NCI-H1694 treated with DMSO at 0.1 percent for 48 hours (cell line): ENCODE results near the gene DTX1.

Source experiments
- DNase-seq: peaks from one replicate; lab custom pipeline; 2025; lab: John Stamatoyannopoulos, UW

The DTX1 gene

GRCh38 chr12:113071135-113072112 lies 14.9 kb downstream of the DTX1 start:
- no peak for DNase-seq

- no peak for DNase-seq
Observed at GRCh38 chr12:113072136-113072535, 15.6 kb downstream of the DTX1 start.

DNA sequence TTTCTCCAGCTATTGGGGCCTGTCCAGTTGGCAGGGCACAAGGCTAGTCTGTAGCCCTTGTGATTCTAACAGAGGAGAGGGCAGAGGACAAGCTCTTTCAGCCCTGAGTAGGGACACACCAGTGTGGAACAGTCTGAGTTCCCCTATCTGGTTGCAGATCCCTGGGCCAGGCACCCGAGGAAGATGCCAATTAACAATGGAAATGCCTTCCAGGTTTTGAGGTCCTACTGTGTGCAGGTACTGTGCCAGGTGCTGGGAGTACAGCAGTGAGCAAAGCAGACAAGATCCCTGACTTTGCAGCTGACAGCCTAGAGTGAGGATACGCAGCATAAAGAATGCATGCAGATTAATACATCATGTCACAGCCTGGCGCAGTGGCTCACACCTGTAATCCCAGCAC lies 17.1 kb downstream of the DTX1 start:
- DNase-seq = no peak

GRCh38 chr12:113075137-113075683 lies 18.7 kb downstream of the DTX1 start:
- no peak for DNase-seq

DNA sequence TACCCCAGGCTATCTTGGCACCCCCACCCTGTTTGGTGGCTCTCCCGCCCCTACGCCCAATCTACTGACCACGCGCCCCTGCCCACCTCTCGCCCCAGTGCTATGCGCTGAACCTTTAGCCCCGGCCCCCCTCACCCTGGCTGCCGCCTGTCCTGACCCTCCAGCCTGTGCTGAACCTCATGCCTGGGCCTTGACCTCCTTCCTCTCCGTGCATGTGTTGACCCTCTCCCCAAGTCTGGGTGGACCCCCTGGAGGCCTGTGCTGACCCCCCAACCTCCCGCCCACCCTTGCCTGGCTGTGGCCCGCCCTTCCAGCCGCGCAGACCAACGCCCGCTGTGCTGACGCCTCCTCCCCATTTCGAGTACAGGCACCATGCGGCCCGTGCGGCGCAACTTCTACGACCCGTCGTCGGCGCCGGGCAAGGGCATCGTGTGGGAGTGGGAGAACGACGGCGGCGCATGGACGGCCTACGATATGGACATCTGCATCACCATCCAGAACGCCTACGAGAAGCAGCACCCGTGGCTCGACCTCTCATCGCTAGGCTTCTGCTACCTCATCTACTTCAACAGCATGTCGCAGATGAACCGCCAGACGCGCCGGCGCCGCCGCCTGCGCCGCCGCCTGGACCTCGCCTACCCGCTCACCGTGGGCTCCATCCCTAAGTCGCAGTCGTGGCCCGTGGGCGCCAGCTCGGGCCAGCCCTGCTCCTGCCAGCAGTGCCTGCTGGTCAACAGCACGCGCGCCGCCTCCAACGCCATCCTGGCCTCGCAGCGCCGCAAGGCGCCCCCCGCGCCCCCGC lies 20.7 kb downstream of the DTX1 start:
- no peak for DNase-seq

- no peak for DNase-seq
Observed at GRCh38 chr12:113077859-113078255, 21.3 kb downstream of the DTX1 start.

DNA sequence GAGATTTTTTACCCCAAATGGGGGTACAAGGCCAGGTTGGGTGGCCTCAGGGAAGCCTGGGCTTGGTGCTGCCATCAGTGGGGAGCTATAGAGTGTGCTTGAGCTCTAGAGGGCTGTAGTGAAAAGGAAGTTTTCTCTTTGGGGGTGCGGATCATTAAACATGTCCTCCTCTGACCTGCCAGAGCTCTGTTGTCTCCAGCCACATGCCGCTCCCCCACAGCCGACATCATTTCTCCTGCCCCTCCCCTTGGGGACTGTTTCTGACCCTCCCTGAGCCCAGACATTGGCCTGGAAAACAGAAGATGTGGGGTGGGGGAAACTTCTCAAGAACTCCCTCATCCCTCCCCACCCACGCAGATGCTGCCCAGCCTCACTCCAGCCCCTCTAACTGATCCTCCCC lies 25.3 kb downstream of the DTX1 start:
- DNase-seq = no peak

DNA sequence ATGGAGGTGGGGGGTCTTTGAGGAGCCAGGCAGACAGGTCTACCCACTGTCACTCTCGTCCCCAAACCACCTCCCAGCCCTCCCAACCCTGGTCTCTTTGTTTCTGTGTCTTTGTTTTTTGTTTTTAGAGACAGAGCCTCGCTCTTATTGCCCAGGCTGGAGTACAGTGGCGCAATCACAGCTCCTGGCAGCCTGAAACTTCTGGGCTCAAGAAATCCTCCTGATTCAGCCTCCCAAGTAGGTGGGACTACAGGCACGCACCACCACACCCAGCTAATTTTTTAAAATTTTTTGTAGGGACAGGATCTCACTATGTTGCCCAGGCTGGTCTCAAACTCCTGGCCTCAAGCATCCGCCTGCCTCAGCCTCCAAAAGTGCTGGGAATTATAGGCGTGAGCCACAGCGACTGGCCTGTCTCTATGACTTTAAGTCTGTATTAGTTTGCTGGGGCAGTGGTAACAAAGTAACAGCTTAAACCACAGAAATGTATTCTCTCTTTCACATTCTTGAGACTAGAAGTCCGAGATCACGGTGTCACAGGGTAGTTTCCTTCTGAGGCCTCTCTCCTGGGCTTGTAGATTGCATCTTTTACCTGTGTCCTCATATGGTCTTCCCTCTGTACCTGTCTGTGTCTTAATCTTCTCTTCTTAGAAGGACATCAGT lies 26.1 kb downstream of the DTX1 start:
- DNase-seq = no peak

DNA sequence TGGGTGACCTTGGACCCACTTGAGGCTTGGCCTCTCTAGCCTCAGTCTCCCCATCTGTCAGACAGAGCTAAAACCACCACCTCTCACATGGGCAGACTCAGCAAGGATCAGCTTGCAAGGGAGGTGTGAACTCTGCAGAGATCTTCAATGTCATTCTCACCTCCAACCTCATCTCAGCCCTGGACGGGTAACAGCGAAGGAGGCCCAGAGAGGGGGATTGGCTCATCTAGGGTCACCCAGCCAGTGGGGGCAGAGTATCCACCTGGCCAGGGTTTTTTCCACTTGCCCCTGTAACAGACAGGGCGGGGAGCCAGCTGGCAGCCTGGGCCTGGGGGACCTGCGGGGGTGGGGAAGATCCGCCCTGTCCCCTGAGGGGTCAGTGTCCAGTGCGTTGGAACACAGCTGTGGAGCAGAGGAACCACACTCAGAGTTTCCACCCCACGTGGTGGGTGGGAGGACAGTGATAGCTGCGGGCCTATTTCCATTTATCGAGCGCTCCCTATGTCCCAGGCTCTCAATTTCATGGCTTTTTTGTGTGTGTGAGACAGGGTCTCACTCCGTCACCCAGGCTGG lies 27.4 kb downstream of the DTX1 start:
- DNase-seq = no peak

DNA sequence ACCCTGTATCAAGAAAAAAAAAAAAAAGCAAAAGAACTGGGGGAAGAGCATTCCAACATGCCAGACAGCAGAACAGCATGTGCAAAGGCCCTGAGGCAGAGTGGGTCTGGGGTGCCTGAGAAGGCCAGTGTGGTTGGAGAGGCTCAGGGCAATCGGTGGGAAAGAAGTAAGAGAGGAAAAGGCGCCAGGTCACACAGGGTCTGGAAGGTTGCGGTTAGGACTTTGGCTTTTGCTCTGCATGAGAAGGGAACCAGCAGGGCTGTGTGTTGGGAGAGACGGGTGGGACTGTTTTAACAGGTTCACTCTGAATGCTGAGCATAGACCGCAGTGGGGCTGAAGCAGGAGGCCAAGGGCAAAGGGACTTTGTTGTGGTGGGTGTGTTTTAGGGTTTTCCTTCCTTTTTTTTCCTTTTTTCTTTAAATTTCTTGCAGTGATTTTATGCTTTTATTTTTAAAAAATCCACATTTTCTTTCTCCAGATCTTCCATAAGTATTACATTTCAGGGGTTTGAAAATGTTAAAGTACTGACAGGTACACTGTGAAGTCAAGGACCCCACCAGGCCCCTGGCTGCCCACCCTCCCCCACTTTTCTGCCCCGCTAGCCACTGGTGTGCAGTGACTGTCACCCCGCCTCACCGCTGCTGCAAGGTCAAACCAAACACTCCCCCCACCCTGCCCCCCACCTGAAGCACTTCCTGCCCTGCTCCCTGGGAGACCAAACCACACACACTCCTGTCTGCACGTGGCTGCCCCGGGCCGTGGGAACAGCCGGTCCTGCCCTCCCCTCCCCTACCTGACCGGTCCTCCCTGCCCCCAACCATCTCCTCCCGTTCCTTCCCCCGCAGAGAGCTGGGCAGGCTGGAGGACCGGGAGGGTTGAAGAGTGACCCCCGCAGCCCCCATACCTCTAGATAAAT lies 30.0 kb downstream of the DTX1 start:
- no peak for DNase-seq

GRCh38 chr12:113087193-113087592 lies 30.7 kb downstream of the DTX1 start:
- DNase-seq = no peak

DNA sequence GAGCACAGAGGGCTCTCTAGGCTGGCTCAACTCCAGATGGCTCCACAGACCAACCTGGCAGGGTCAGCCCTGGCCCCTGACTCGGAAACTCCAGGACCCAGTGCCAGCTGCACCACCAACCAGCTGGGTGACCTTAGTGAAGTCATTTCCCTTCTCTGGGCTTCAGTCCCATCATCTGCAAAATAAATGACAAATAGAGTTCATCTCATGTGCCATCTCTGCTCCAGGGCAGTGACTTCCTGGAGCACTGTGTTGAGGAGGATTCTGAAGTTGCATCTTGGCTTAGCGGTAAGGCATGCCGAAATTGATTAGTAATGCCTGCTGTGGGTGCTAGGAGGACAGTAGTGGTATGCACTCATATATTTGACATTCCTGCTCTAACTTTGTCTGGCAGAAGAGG lies 31.5 kb downstream of the DTX1 start:
- no peak for DNase-seq

DNA sequence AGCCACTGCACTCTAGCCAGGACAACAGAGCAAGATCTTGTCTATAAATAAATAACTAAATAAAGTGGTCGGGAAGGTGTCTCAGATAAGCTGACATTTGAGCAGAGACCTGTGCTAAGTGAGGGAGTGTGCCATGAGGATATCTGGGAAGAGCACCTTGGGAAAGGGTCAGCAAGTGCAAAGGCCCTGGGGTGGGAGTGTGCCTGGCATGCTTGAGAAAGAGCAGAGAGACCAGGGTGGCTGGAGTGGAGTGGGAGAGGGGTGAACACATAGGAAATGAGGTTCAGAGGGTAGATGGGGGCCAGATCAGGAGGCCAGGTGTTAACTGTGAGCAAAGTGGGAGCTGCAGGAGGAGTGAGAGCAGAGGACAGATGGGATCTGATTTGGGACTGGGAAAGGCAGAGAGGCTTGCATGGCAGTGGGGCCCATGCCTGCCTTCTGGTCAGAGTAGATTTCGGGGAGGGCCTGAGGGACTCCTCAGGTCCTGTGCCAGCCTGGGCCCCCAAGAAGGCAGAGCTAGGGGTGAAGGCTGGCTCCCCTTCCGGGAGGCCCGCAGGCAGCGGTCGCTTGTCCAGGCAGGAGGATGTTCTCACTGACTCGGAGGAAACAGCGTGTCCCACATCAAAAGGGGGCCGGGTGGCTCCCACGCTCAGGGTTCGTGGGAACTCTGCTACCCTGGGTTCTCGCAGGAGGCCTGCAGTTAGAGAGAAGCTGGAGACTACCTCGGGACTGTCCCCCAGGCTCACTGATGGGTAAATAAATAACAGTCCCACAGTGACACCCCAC lies 32.6 kb downstream of the DTX1 start:
- no peak for DNase-seq

DNA sequence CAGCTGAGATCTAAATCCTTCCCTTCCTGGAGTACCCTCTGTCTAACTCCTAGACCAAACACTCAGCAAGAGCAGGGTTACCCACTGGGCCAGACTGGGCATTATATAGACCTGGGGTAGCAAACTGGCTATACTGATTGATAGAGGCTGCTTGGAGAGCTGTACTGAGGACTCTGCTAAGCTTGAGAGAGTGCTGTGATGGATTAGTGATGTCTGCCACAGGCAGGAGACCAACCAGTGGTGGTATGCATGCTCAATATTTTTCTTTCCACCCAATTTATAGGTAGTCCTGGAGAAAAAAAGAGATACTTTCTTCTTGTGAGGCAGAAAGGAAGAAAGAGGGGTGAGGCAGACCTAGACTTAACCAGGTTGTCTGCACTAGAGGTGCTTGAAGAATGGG lies 33.3 kb downstream of the DTX1 start:
- DNase-seq = no peak

GRCh38 chr12:113090740-113091139 lies 34.2 kb downstream of the DTX1 start:
- DNase-seq = no peak

DNA sequence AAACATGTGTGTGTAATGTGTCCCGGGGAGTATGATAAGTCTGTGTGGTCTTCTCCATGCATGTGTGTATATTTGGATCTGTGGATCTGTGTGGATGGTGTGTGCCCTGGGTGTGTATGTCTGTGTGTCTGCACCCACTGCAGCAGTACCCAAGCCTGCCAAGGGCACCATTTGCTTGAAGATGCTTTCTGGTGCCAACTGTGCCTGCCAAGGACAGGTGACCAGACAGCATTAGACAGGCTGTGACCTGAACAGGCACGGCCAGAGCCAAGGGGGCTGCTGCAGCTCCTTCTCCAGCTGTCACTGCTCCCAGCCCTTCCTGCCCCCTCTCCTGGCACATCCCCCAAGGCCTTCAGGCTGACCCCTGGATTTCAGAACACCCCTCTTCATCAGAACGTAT lies 35.0 kb downstream of the DTX1 start:
- DNase-seq = no peak

DNA sequence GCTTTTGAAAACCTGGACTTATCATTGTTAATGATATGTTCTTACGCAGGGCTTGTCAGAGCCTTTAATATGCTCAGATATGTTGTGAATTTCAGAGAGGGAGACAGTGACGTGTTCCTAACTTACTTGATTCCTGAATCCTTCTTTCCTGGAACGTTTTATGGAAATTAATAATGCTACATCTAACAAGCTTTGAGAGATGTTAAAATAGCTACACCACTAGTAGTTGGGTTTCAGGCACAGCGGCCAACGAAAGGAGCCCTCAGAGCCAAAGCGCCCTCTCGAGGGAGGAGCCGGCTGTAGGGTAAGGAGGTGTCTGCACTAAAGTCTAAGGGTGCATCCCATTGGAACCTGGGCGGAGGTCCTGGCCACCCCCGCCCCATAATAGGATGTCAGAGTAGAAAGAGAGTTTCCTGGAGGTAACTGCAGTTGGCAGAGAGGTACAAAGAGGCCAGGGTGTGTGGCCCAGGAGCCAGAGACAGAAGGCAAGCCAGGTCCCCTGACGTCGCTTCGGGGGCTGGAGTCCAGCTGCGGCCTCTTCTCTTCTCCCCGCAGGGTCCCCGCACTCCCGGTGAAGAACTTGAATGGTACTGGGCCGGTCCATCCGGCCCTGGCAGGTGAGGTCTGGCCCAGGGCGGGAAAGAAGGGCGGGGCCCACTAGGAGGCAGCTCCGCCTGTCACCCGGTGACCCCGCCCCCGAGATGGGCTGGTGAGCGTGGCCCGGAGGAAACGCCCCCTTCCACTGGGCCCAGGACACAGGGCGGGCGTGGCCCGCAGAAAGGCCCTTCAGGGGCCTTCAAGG lies 36.3 kb downstream of the DTX1 start:
- no peak for DNase-seq

GRCh38 chr12:113093409-113094101 lies 37.0 kb downstream of the DTX1 start:
- DNase-seq = no peak

DNA sequence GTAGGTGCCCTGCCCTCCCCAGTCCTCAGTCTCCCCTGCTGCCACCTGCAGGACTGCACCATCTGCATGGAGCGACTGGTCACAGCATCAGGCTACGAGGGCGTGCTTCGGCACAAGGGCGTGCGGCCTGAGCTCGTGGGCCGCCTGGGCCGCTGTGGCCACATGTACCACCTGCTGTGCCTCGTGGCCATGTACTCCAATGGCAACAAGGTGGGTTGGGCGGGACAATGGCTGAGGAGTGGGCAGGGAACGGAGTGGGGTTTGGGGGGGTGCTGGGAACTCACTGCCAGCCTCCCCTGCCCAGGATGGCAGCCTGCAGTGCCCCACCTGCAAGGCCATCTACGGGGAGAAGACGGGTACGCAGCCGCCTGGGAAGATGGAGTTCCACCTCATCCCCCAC lies 38.2 kb downstream of the DTX1 start:
- no peak for DNase-seq
